Measurements from ENCODE around the gene SAMSN1.

The SAMSN1 gene

GRCh38 chr21:14453339-14454015 is 92.6 kb downstream of the SAMSN1 start:
- no peak for TF ChIP-seq CTCF (IDR thresholded peaks at IDR 0.05; ENCODE audit: low read depth, low read length)
- no peak overlapping the region for H3K4me3 ChIP-seq (ENCODE audit: low read depth, low read length)

- no peak for TF ChIP-seq CTCF (IDR thresholded peaks at IDR 0.05; ENCODE audit: low read depth, low read length)
- no peak overlapping the region for H3K4me3 ChIP-seq (ENCODE audit: low read depth, low read length)
Measured at GRCh38 chr21:14452727-14453241, 93.3 kb downstream of the SAMSN1 start.

GRCh38 chr21:14452031-14452726 is 93.9 kb downstream of the SAMSN1 start:
- no peak overlapping the region for H3K4me3 ChIP-seq (ENCODE audit: low read depth, low read length)
- no peak for TF ChIP-seq CTCF (IDR thresholded peaks at IDR 0.05; ENCODE audit: low read depth, low read length)

GRCh38 chr21:14451546-14451945 is 94.6 kb downstream of the SAMSN1 start:
- TF ChIP-seq CTCF (IDR thresholded peaks at IDR 0.05; ENCODE audit: low read depth, low read length): no peak
- H3K4me3 ChIP-seq (ENCODE audit: low read depth, low read length): no peak overlapping the region

GRCh38 chr21:14448784-14449183 is 97.3 kb downstream of the SAMSN1 start:
- H3K4me3 ChIP-seq (ENCODE audit: low read depth, low read length): no peak overlapping the region
- TF ChIP-seq CTCF (IDR thresholded peaks at IDR 0.05; ENCODE audit: low read depth, low read length): no peak

GRCh38 chr21:14438211-14438610 is 107.9 kb downstream of the SAMSN1 start:
- TF ChIP-seq CTCF (IDR thresholded peaks at IDR 0.05; ENCODE audit: low read depth, low read length): no peak
- no peak overlapping the region for H3K4me3 ChIP-seq (ENCODE audit: low read depth, low read length)

- no peak for TF ChIP-seq CTCF (IDR thresholded peaks at IDR 0.05; ENCODE audit: low read depth, low read length)
- no peak overlapping the region for H3K4me3 ChIP-seq (ENCODE audit: low read depth, low read length)
Measured at GRCh38 chr21:14435423-14435822, 110.7 kb downstream of the SAMSN1 start.
